GM21515 (cell line): Measurements from ENCODE around the gene VTA1.
"Not testable (repeated sequence)": the region's sequence is repeated elsewhere in the genome, so short reads cannot be mapped to it uniquely, and the experiment has no call there.

Experiments
- ATAC-seq: cut with Tn5 transposase; IDR thresholded peaks from one replicate; pipeline ENCODE4 v1.9.1; 2021; ENCODE audit not compliant: unreplicated experiment

The VTA1 gene

GRCh38 chr6:142223938-142224337, 76.9 kb downstream of the VTA1 start:
- ATAC-seq, result no peak

DNA sequence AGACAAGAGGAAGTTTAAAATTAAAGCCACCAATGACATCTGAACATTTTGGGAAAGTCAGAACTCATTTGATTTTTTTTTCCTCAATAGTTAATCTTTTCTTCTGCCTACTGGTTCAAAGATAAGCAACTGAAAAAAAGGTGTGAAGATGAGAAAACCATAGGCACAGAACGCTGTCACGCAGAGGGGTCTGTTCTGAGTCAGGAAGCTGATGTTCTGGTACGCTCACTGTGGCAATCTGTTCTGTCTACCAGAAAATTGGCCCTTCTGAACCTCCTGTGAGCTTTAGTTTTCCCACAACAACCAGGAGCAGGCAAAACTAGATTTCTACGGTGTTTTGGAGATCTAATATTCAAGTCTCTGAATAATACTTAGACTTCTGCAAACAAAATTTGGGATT, 78.1 kb downstream of the VTA1 start:
- no peak for ATAC-seq

DNA sequence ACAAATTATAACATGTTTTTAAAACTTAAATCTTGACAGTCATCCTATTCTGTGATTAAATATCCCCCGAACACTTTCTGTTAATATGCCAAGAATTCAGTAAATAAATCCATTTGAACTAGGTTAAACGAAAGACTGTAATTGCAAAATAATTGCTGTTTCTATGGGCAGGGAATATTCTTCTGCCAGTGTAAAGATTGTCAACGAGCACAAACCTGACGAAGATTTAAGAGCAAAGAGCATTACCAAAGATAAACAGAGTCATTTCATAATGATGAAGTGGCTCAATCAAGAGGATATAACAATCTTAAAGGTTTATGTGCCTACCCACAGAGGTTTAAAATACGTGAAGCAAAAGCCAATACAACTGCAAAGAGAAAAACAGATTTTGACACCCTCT, 78.5 kb downstream of the VTA1 start:
- no peak for ATAC-seq

DNA sequence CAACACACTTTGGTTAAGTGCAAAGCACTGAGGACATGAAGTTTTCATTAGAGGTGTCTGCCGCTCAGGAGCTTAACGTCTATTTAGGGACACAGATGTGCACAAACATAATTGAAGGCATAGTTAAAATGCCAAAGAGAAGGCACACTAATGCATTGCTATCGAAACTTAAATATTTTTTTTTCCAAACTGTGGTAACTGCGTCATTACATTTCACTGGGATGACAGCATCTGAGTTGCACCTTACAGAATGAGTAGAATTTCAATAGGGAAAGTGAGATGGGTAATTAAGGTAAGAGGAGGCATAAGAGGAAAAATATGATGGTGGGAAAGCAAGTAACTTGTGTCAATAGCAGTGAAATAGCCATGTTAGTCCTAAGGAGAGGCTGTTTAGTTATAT, 79.7 kb downstream of the VTA1 start:
- no peak for ATAC-seq

DNA sequence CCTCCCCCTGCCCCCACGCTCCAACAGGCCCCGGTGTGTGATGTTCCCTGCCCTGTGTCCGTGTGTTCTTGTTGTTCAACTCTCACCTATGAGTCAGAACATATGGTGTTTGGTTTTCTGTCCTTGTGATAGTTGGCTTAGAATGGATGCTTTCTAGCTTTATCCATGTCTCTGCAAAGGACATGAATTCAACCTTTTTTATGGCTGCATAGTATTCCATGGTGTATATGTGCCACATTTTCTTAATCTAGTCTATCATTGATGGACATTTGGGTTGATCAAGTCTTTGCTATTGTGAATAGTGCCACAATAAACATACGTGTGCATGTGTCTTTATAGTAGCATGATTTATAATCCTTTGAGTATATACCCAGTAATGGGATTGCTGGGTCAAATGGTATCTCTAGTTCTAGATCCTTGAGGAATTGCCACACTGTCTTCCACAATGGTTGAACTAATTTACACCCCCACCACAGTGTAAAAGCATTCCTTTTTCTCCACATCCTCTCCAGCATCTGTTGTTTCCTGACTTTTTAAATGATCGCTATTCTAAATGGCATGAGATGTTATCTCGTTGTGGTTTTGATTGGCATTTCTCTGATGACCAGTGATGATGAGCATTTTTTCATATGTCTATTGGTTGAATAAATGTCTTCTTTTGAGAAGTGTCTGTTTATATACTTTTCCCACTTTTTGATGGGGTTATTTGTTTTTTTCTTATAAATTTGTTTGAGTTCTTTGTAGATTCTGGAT, 82.6 kb downstream of the VTA1 start:
- not testable (repeated sequence) for ATAC-seq

- ATAC-seq, result not testable (repeated sequence)
These were observed 85.4 kb downstream of the VTA1 start for GRCh38 chr6:142232206-142233044.

GRCh38 chr6:142233945-142234682, 87.1 kb downstream of the VTA1 start:
- ATAC-seq, result no peak

- ATAC-seq, result no peak
These were observed 88.2 kb downstream of the VTA1 start for GRCh38 chr6:142235272-142235671.

DNA sequence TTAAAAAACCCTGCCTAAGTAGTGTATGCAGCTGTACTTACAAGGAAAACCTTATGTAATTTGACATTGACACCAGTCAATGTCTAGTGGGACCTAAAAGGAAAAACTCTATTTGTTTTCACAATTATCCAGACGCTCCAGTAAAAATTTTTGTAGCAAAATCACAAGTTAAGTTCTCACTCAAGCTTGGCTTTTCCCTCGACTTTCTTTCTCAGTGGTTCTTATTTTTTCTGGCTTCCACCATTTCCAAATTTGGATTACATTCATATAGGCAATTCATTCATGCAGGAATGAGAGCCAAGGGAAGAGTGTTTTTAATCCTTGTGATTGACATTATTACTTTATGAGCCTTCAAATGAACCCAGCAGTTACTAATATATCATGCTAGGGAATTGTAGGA, 88.7 kb downstream of the VTA1 start:
- ATAC-seq, result no peak

DNA sequence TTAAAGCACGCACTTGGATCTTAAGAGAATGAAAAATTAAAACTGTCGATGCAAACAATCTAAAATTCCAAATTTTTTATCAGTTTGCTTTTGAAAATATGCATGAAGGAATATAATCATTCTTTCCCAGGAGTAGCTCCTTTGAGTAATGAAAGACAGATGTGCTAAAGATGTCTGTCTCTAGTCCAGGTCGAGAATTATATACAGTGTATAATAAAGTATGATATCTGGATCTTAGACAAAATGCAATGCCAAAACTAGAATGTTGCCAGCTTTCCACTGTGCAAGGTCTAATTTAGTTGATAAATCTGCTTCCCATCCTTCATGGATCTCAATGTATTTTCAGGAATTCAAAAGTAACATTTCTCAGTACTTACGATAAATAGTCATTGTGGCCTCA, 89.6 kb downstream of the VTA1 start:
- ATAC-seq, result no peak

GRCh38 chr6:142238881-142239280, 91.8 kb downstream of the VTA1 start:
- no peak for ATAC-seq

GRCh38 chr6:142240179-142240578, 93.1 kb downstream of the VTA1 start:
- ATAC-seq, result no peak

- ATAC-seq, result no peak
These were observed 94.0 kb downstream of the VTA1 start for GRCh38 chr6:142241061-142241460.

DNA sequence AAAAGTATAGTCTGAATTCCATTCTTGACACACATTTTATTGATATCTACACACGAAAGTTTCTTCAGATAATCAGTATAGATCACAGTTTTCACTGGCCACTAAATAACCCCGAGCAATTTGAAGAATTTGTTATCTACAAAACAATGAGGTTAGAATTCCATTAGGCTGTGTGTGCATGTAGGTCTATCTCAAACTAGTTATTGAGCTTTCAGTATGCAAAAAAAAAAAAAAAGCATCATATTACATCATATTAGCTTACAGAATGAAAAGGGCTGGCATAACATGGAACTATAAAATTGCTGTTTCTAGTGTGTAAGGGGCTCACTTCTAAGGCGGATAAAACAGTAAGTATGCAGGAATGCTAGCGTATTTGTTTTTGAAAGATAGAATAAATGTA, 95.2 kb downstream of the VTA1 start:
- no peak for ATAC-seq

DNA sequence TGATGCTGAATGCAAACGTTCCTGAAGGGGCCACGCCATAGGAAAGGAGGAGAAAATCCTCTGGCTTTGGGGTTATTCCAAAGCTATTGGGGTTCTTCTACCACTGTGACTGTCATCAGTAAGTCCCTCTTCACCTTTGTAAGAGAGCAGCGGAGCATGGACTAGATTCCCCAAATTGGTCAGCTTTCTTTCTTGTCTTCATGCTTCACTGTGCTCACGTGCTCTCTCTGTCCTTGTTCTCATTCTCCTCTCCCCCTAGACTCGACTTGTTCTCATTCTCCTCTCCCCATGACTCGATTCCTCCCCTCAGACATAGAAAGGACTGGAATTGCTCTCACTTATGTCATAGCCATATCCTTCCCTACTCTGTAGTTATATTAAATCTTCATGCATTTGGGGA, 99.9 kb downstream of the VTA1 start:
- ATAC-seq, result peak; percentile 50

DNA sequence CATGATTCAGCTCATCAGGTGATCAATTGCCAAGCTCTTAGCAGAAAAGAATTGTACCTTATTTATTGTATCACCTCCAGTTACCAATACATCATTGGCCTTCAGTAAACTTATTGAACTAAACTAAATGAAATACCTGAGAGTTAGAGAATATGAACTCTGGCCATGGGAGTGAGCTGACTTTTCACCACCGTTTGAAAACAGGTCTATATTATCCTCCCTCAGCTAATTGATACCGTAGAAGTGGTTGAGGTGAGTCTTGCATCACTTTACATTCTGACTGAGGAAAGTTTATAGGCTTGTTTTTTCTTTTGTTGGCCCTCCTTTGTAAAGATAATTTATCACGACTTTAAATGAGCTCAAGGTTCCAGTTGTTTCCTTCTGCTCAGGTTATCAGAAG, 102.2 kb downstream of the VTA1 start:
- ATAC-seq, result no peak

GRCh38 chr6:142251930-142252445, 104.9 kb downstream of the VTA1 start:
- no peak for ATAC-seq

- no peak for ATAC-seq
These were observed 107.5 kb downstream of the VTA1 start for GRCh38 chr6:142254513-142254912.

- no peak for ATAC-seq
These were observed 108.7 kb downstream of the VTA1 start for GRCh38 chr6:142255785-142256184.

DNA sequence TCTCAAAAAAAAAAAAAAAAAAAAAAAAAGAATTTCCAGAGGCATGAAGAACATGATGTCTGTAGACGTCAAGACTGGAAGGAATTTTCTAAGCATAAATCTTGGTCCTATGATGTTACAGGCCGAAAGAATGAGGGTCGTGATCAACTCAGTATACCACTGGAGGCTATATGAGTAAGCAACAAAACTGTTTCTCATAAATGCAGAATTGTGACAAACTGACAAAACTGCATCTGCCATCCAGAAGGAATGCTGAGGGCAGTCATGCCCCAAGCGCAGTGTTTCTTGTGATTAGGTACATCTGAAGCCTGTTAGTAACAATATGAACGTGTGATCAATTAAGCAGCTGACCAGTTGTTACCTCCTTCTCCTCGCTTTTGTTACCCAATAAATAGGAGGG, 111.2 kb downstream of the VTA1 start:
- ATAC-seq, result no peak

- ATAC-seq, result no peak
These were observed 111.7 kb downstream of the VTA1 start for GRCh38 chr6:142258757-142259156.
